Myocyte (in vitro differentiated cells): ENCODE data around the gene RNF126. TPM values are rescaled to one million over a fixed set of nuclear protein-coding genes. Genes with fewer than 3 reads are reported as not detected.
"Not testable (repeated sequence)": the region's sequence is repeated elsewhere in the genome, so short reads cannot be mapped to it uniquely, and the experiment has no call there.

Source experiments
- DNase-seq: peaks from one replicate; pipeline ENCODE4 v3.0.0-alpha.2; 2012; ENCODE audit warnings: low read depth
- total RNA-seq: library from RNA; depleted of rRNA; stranded (reverse); fragments of >200 nt; gene quantifications from 2 replicates; pipeline ENCODE4 v1.2.3, GENCODE V29; 2014

Gene RNF126
- total RNA-seq, 1 donor from 2014 or later: 94.6 TPM

DNA sequence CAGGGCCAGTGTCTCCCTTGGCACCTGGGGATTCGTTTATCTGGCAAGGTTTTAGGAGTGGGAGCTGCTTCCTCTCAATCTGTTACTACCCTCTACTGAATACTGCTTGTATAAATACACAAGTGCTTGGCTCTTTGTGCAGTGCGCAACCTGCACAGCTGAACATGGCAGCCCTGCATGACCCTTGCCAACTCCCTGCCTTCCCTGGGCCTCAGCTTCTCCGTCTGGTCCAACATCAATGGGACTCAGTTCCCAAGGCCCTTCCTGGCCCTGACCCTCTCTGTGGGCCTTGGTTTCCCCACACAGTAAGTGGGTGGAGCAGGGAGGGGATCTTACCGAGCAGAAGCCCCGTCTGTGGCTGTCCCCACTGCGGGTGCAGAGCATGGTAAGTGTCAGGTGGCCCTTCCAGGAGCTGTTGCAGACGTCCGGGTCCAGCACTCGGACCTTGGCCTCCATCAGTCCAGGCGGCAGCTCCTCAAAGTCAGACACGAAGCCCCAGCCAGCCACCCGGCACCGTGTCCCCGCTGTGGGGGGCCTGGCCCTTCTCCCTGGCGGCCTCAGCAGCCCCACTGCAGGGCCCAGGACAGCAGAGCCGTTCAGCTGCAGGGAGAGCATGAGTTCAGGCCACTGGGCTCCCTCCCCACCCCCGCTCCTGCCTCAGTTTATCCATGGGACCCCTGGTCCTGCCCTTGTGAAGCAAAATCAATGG lies 23.7 kb upstream of the RNF126 start:
- DNase-seq: no peak

DNA sequence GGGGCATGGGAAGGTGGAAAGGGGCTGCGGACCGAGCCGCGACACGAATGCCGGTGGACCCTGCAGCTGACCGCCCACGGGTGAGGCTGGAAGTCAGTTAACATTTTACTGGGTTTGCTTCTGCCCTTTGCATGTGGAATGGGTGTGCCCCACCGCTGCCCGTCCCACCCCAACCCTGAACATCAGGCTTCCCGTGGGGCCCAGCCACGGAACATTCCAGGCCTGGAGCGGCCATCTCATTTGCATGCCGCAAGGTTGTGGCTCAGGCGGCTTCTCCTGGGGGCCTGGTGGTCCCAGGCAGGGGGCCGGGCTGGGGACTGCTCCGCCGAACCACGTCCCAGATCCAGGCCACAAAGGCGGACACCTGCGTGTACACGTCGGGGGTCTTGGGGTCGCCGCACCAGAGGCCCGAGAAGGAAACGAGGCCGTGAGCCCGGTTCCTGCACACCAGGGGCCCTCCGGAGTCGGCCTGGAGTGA lies 22.5 kb upstream of the RNF126 start:
- DNase-seq: no peak

DNA sequence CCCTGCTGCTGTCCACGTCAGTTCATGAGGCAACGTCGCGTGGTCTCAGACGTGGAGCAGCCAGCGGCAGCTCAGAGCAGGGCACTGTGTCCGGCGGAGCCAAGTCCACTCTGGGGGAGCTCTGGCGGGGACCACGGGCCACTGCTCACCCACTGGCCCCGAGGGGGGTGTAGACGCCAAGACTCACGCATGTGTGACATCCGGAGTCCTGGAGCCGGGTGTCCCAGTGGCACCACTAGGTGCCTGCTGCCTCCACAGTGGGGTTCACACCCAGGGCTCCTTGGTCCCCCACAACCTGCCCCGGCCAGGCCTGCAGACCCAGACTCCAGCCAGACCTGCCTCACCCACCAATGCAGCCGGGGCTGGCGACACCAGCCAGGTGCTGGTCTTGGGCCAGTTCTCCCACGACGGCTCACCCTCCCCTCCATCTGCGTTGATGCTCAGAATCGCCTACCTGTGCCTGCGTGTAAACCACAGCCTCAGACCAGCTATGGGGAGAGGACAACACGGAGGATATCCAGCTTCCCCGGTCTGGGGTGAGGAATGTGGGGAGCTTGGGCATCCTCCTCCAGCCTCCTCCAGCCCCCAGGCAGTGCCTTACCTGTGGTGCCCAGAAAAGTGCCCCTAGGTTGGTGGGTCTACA lies 19.8 kb upstream of the RNF126 start:
- DNase-seq: no peak

DNA sequence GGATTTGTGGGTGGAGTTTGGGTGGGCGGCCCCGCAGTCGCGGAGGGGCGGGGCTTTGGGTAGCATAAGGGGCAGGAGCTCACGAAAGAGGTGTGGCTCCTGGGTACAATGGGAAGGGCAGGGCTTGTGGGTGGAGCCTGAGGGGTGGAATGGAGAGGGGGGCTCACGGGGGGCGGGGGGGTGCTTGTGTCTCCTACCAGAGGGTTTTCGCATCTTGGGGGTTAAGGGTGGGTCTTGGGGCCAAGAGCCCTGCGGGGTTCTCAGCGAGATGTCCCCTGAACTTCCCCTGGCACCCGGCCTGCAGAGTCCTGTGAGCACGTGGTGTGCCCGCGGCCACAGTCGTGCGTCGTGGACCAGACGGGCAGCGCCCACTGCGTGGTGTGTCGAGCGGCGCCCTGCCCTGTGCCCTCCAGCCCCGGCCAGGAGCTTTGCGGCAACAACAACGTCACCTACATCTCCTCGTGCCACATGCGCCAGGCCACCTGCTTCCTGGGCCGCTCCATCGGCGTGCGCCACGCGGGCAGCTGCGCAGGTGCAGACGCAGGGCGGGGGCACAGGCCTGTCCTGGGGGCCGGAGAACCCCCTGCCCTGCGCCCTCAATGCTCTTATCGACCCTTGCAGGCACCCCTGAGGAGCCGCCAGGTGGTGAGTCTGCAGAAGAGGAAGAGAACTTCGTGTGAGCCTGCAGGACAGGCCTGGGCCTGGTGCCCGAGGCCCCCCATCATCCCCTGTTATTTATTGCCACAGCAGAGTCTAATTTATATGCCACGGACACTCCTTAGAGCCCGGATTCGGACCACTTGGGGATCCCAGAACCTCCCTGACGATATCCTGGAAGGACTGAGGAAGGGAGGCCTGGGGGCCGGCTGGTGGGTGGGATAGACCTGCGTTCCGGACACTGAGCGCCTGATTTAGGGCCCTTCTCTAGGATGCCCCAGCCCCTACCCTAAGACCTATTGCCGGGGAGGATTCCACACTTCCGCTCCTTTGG lies 18.3 kb upstream of the RNF126 start:
- no peak for DNase-seq

DNA sequence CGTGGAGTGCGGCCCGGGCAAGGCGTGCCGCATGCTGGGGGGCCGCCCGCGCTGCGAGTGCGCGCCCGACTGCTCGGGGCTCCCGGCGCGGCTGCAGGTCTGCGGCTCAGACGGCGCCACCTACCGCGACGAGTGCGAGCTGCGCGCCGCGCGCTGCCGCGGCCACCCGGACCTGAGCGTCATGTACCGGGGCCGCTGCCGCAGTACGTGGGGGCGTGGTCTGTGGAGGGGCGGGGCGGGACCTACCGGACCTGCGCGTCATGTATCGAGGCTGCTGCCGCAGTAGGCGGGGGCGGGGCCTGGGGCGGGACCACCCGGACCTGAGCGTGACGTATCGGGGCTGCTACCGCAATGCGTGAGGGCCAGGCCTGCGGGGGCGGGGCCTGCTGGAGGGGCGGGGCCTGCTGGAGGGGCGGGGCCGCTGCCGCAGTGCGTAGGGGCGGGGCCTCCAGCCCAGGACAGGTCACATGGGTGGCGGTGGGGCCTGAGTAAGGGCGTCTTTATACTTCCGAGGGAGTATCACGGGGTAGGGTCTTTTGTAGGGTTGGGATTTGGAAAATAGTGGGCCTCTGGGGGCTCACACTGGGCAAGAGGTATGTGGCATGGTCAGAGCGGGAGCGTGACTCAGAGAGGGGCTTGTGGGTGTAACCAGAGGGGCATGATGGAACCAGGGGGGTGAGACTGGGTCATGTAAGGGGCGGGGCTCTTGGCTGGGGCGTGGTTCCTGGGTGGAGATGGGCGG lies 17.4 kb upstream of the RNF126 start:
- DNase-seq: peak; percentile 94

DNA sequence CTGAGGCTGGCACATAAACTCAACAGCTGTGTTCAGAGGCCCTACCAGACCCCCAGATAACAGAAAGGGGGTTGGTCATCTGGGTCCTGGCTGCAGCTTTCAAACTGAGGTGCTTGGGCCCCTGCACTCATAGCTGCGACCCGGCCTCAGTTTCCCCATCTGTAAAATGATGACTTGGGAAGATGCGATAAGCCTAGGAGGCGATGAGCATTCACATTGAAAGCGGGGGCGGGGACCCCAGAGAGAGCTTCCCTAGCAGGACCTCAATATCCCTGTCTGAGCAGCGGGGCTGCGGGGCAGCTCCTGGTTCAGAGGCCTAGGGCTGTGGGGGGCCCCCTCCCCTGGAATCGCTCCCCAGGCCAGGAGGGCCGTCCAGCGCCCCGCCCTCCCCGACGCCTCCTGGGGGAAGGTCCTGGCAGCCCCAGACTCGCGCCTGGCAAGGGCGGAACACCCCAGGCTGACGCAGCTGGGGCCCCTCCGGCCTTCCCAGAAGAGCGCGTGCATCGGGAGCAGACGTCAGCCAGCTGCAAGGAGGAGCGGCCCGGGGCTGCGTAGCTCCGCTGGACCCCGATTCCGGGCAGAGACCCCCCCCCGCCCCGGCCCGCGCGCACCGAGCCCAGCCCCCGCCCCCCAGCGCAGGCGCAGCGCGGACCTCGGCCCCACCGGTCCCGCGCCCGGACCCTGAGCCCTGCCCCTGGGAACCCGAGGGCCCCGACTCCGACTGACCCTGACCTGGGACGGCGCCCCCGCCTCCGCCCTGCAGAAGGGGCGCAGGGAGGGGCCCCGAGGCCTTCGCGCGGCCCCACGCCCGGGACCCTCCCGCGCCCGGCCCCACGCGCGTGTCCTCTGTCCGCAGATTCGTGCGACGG lies 16.6 kb upstream of the RNF126 start:
- peak; percentile 55 for DNase-seq

DNA sequence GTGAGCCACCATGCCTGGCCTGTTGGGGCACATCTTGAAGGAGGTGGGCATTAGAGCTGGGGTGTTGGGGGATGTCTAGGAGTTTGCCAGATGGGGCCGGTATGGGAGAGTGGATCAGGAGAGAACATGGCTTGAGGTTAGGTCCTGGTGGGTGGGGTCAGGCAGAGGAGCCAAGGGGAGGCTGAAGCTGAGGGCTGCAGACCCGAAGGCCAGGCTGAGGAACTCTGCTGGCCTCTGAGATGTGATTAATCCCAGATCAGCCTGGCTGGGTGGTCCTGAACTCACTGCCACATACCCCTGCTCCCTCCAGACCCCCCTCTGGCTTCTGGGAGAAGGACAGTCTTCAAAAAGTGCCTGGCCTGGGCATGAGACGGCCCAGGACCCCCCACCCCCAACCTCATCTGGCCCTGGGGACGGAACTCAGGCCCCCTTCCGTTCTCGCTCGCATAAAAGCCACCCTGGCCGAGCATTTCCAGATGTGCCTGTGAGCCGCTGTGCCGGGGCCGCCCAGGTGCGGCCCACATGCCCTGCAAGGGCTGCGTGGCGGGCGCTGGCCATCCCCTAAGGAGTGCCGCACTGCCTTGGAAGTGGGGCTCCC lies 15.9 kb upstream of the RNF126 start:
- DNase-seq: no peak

DNA sequence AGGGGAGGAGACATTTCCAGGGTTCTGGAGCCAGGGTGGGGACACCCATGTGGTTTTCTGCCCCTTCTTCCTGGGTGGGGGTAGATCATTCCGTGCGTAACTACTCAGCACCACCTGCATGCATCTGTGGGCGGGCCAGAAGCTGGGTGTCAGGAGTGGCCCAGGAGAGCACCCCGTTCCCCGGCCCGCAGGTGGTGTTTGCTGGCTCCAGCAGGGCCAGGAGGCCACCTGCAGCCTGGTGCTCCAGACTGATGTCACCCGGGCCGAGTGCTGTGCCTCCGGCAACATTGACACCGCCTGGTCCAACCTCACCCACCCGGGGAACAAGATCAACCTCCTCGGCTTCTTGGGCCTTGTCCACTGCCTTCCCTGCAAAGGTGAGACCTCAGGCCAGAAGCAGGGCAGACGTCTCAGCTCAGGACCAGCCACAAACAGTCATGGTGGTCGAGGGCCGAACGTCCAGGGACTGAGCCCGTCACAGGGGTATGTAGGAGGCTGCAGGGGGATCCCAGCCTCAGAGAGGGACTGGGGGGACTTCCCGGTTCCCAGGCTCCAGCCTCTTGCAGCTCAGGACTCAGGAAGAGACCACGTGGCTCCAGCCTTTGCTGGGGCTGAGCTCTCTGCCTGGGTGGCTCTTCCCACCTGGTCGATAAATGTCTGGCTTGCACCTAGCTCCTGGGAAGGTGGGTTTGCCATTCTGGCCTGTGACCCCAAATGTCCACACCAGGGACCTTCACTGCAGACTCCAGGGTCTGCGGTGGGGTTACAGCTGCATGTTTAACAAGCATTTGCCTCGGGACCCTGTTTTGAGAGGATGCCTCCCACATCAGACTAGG lies 14.8 kb upstream of the RNF126 start:
- no peak for DNase-seq

DNA sequence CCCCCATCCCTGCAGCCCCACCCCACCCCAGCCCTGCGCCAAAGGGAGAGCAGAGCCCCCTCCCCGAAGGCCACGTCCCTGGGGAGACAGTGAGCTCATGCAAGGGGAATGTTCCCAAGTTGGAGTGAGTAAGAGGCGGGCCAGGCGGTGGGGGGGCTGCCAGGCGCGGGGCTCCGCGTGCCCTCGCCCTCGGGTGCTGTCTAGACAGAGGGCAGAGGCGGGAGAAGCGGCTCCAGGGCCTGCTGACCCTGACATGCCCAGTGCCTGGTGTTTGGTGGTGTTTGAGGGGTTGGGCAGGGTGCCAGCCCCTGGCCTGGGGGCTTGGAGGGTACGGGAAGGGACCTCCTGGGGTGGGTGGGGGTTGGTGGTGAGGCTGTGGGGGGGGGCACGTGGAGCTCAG lies 14.2 kb upstream of the RNF126 start:
- peak; percentile 81 for DNase-seq

DNA sequence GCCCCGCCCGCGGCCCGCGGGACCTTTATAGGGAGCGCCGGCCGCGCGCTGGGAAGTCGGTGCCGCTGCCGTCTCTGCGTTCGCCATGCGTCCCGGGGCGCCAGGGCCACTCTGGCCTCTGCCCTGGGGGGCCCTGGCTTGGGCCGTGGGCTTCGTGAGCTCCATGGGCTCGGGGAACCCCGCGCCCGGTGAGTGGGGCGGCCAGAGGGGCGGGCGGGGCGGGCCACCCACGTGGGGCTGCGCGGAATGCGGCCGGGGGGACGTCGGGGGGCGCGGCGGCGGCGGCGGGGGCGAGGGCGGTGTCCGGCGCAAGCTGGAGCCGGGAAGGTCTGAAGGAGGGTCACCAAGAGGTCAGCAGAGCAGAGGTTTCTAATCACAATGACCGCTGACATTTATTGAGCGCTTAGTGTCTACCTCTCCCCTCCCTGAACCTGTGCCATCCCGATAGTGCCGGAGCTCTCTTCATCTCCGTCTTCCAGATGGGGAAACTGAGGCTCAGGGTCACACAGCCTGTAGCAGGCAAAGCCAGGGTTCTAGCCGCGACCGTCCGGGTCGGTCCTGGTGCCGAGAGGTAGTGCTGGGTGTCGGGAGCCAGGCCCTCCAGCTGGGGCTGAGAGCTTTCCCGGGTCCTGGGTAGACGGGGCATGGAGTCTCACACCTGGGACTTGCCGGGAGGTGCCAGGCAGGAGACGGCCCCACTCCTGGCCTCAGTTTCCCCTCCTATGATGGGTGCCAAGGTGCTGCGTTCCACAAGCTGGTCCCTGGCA lies 13.5 kb upstream of the RNF126 start, which contains the start of gene FSTL3:
TSS of gene FSTL3 (plus strand) at position 54 of the 767 bp plus-strand sequence. CDS start at position 86, 32 bp downstream.
- DNase-seq: peak; percentile 37

DNA sequence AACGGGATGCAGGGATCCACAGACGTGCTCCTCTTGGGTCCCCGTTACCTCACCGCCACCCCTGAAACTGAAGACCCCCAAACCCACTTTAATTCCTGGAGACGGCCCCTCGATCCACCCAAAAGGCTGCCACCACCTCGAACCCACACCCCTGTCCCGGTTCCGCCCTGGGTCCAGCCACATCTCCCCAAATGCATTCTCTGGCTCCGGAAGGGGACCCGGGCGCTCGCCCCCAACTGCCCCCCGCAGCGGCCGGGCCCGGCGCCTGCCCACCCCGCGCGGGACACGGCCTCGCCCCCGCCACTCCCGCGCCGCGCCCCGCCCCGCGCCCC lies 13.0 kb upstream of the RNF126 start:
- no peak for DNase-seq

DNA sequence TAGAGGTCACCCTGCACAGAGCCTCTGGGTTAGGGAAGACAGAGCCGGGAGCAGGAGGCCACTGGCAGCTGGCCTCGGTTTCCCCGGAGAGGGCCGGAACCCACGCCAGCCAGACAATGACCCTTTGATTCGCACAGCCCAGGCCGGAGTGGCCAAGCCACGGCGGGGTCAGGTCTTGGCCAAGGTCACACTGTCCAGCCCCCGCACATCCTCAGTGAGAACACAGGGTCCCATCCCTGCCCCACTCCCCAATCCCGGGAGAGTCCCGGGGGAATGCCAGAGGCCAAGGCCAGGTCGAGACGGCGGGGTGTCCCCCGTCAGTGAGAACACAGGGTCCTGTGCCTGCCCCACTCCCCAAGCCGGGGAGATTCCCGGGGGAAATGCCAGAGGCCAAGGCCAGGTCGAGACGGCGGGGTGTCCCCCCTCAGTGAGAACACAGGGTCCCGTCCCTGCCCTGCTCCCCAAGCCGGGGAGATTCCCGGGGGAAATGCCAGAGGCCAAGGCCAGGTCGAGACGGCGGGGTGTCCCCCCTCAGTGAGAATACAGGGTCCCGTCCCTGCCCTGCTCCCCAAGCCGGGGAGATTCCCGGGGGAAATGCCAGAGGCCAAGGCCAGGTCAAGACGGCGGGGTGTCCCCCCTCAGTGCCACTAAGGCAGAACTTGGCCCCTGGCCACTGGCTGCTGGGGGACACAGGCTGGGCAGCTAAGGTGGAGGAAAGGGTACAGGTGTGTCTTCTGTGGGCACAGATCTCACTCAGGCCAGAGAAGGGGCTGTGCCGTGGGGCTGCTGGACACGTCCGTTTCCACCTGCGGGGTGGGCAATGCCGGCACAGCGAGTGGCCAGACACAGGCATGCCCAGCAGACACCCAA lies 11.5 kb upstream of the RNF126 start:
- DNase-seq: no peak

DNA sequence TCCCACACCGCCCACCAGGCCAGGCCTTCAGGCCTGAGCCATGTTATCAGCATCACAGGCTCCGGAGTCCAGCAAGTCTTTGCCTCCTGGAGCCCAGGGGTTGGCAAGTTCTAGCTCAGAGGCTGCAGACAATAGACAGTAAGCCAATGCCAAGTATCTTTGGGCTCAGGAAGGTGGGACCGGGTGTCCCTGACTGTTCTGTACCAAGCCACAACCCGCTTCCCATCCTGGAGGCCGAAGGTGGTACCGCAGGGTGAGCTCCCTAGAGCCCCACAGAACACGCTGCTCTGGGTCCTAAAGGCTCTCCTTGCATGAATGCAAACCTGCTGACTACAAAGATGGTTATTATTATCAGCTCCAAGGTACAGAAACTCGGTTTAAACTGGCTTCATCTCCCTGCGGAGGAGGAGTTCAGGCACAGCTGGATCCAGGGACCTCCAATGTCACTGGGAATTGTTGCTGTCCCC lies 7.6 kb upstream of the RNF126 start:
- DNase-seq: no peak

DNA sequence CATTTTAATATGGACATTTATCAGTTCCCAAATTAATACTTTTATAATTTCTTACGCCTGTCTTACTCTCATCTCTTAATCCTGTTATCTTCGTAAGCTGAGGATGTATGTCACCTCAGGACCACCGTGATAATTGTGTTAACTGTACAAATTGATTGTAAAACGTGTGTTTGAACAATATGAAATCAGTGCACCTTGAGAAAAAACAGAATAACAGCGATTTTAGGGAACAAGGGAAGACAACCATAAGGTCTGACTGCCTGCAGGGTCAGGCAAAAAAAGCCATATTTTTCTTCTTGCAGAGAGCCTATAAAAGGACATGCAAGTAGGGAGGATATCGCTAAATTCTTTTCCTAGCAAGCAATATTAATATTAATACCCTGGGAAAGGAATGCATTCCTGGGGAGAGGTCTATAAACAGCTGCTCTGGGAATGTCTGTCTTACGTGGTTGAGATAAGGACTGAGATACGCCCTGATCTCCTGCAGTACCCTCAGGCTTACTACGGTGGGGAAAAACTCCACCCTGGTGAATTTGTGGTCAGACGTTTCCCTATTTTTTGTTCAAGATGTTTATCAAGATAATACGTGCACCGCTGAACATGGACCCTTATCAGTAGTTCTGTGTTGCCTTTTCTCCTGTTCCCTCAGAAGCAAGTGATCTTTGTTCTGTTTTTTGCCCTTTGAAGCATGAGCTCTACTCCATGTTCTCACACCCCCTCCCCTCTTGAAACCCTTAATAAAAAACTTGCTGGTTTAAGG lies 5.8 kb upstream of the RNF126 start:
- DNase-seq: peak; percentile 23

DNA sequence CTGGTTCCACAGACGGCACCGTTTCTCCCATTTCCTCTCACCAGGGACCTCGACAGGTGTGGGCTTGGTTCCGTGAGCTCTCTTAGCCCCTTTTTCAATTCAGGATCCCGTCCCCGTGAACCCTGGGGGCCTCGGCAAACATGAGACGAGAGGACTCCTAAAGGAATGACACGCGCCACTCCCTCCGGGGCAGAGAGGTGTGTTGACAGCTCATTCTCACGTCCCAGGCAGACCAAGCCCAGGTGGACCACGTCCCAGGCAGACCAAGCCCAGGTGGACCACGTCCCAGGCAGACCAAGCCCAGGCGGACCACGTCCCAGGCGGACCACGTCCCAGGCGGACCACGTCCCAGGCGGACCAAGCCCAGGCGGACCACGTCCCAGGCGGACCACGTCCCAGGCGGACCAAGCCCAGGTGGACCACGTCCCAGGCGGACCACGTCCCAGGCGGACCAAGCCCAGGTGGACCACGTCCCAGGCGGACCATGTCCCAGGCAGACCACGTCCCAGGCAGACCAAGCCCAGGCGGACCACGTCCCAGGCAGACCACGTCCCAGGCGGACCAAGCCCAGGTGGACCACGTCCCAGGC lies 4.1 kb upstream of the RNF126 start:
- not testable (repeated sequence) for DNase-seq
